ENCODE data around the gene DZIP1L.
A peak's percentile ranks its signal among the peaks of the same experiment; 100 is the strongest.

The DZIP1L gene

DNA sequence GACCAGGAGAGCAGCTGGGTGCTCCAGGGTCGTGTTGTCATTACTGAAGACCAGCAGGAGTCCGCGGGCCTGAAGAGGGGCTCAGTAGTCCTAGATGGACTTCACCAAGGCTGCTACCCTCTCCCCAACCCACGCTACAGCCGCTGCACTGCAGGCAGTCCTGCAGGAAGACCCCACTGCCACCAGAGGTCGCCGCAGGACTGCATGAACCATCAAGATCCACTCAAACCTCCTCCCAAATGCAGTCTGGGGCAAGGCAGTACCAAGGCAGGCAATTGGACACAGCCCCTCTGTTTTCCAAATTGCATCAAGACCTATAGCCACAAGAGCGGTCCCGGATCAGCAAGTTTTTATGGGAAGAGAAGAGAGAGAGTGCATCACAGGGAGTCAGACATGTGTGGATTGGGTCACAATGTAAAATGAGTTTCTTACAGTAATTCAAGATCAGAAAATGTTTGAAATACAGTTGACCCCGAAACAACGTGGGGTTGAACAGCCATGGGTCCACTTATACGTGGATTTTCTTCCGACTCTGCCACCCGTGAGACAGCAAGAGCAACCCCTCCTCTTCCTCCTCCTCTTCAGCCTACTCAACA, 46.7 kb downstream of the DZIP1L start:
- no peak overlapping the region for H3K27ac ChIP-seq (ENCODE audit: low read length)
- no peaks in the 10 kb centered on the region for H3K27me3 ChIP-seq (ENCODE audit: control insufficient read depth, insufficient read depth, low read length)
- peak; percentile 64 for DNase-seq (ENCODE audit: low read depth, low spot score)
- H3K4me1 ChIP-seq (ENCODE audit: control insufficient read depth, insufficient read depth, low read length), result no peaks in the 10 kb centered on the region
- H3K9me3 ChIP-seq (ENCODE audit: control insufficient read depth, insufficient read depth, low read length), result no peaks in the 10 kb centered on the region
- peaks cover 2% of the 10 kb centered on the region; the same call in 1 of the 2 replicates for H3K36me3 ChIP-seq (ENCODE audit: control insufficient read depth, insufficient read depth, low read length)
- no CpG with 5 or more reads among the region's 14 CpGs for WGBS (ENCODE audit: insufficient coverage, insufficient read length)
- H3K4me3 ChIP-seq (ENCODE audit: low read length), result no peak overlapping the region

DNA sequence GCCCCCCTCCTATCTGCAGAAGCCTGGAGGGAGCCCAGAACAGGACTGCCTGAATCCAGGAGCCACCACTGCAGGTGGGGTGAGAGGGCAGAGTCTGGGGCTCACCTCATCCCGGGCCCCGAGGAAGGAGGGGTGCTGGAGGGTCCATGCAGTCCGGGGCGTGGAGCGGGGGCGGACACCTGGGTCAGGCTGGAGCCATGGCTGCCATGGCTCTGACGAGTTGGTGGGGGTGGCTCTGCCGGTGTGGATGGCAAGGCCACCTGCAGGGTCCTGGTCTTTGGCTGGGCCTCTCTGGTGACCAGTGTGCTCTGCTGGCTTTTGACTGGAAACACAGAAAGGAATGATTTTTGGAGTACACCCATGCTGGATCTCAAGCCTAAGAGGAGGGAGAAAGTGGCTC, 47.4 kb downstream of the DZIP1L start:
- no peak for DNase-seq (ENCODE audit: low read depth, low spot score)
- Histone ChIP-seq H3K4me3 (ENCODE audit: low read length) (no peak overlapping the region), H3K36me3 (ENCODE audit: control insufficient read depth, insufficient read depth, low read length) (peaks cover 3% of the 10 kb centered on the region; the same call in 1 of the 2 replicates), H3K4me1 (ENCODE audit: control insufficient read depth, insufficient read depth, low read length) (no peaks in the 10 kb centered on the region), H3K27ac (ENCODE audit: low read length) (no peak overlapping the region), H3K9me3 (ENCODE audit: control insufficient read depth, insufficient read depth, low read length) (no peaks in the 10 kb centered on the region), H3K27me3 (ENCODE audit: control insufficient read depth, insufficient read depth, low read length) (no peaks in the 10 kb centered on the region)
- WGBS (ENCODE audit: insufficient coverage, insufficient read length), result no CpG with 5 or more reads among the region's 8 CpGs

DNA sequence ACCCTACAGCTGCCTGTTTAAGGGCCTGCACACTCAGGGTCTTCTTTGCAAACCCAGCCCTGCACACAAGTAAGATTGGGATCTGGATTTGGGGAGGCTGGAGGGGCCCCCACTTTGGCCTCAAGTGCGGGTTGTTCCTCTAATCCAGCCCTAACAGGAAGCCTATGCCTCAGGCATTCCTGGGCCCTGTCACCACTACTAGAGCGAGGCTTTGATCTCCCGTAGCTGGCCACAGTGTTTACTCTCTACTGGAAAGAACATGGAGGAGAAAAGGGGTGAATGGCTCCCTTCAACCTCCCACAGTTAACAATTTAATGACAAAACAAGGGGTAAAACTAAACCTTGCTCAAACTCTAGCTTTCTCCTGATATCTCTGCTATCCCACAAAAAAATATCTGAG, 48.4 kb downstream of the DZIP1L start:
- no peaks in the 10 kb centered on the region for H3K9me3 ChIP-seq (ENCODE audit: control insufficient read depth, insufficient read depth, low read length)
- peaks cover 4% of the 10 kb centered on the region; the same call in 1 of the 2 replicates for H3K36me3 ChIP-seq (ENCODE audit: control insufficient read depth, insufficient read depth, low read length)
- no peaks in the 10 kb centered on the region for H3K27me3 ChIP-seq (ENCODE audit: control insufficient read depth, insufficient read depth, low read length)
- DNase-seq (ENCODE audit: low read depth, low spot score), result no peak
- no peaks in the 10 kb centered on the region for H3K4me1 ChIP-seq (ENCODE audit: control insufficient read depth, insufficient read depth, low read length)
- H3K4me3 ChIP-seq (ENCODE audit: low read length), result no peak overlapping the region
- H3K27ac ChIP-seq (ENCODE audit: low read length), result no peak overlapping the region
- no CpG with 5 or more reads among the region's 3 CpGs for WGBS (ENCODE audit: insufficient coverage, insufficient read length)

DNA sequence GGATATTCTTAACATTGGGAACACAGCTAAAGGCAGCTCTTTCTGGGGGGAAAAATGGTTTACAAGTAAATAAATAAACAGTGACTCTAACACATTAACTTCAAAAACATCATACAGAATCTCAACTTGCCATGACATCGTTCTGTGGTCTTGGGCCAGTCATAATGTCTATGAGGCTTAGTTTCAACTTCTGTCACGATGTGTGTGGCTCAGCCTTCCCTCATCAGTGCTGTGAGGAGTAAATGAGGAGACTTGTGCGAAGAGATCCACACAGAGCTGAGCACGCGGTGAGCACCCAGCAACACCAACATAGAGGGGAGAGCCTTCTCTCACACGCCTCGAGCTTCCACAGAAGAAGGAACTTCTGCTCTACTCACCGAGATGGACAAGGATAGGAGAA, 49.0 kb downstream of the DZIP1L start:
- no peaks in the 10 kb centered on the region for H3K4me1 ChIP-seq (ENCODE audit: control insufficient read depth, insufficient read depth, low read length)
- WGBS (ENCODE audit: insufficient coverage, insufficient read length), result no CpG with 5 or more reads among the region's 8 CpGs
- H3K36me3 ChIP-seq (ENCODE audit: control insufficient read depth, insufficient read depth, low read length), result peaks cover 4% of the 10 kb centered on the region; the same call in 1 of the 2 replicates

GRCh38 chr3:138065949-138066348, 49.5 kb downstream of the DZIP1L start:
- H3K36me3 ChIP-seq (ENCODE audit: control insufficient read depth, insufficient read depth, low read length), result peaks cover 4% of the 10 kb centered on the region; the same call in 1 of the 2 replicates
- no peaks in the 10 kb centered on the region for H3K9me3 ChIP-seq (ENCODE audit: control insufficient read depth, insufficient read depth, low read length)
- WGBS (ENCODE audit: insufficient coverage, insufficient read length), result no CpG with 5 or more reads among the region's 2 CpGs

More for the DNA sequence above, 49.0 kb downstream of the DZIP1L start:
- Histone ChIP-seq H3K4me3 (ENCODE audit: low read length) (no peak overlapping the region), H3K9me3 (ENCODE audit: control insufficient read depth, insufficient read depth, low read length) (no peaks in the 10 kb centered on the region), H3K27me3 (ENCODE audit: control insufficient read depth, insufficient read depth, low read length) (no peaks in the 10 kb centered on the region), H3K27ac (ENCODE audit: low read length) (no peak overlapping the region)
- DNase-seq (ENCODE audit: low read depth, low spot score), result no peak

GRCh38 chr3:138063416-138063815, 52.0 kb downstream of the DZIP1L start:
- Histone ChIP-seq H3K27me3 (ENCODE audit: control insufficient read depth, insufficient read depth, low read length) (no peaks in the 10 kb centered on the region), H3K36me3 (ENCODE audit: control insufficient read depth, insufficient read depth, low read length) (0 out of 2 replicates have a peak, but pooled peaks cover 4% of the 10 kb centered on the region), H3K27ac (ENCODE audit: low read length) (no peak overlapping the region), H3K4me3 (ENCODE audit: low read length) (no peak overlapping the region), H3K4me1 (ENCODE audit: control insufficient read depth, insufficient read depth, low read length) (no peaks in the 10 kb centered on the region), H3K9me3 (ENCODE audit: control insufficient read depth, insufficient read depth, low read length) (no peaks in the 10 kb centered on the region)
- no CpG with 5 or more reads among the region's 4 CpGs for WGBS (ENCODE audit: insufficient coverage, insufficient read length)
- no peak for DNase-seq (ENCODE audit: low read depth, low spot score)

More at GRCh38 chr3:138065949-138066348, 49.5 kb downstream of the DZIP1L start:
- no peak overlapping the region for H3K27ac ChIP-seq (ENCODE audit: low read length)
- H3K27me3 ChIP-seq (ENCODE audit: control insufficient read depth, insufficient read depth, low read length), result no peaks in the 10 kb centered on the region
- no peaks in the 10 kb centered on the region for H3K4me1 ChIP-seq (ENCODE audit: control insufficient read depth, insufficient read depth, low read length)
- no peak overlapping the region for H3K4me3 ChIP-seq (ENCODE audit: low read length)
- DNase-seq (ENCODE audit: low read depth, low spot score), result no peak

DNA sequence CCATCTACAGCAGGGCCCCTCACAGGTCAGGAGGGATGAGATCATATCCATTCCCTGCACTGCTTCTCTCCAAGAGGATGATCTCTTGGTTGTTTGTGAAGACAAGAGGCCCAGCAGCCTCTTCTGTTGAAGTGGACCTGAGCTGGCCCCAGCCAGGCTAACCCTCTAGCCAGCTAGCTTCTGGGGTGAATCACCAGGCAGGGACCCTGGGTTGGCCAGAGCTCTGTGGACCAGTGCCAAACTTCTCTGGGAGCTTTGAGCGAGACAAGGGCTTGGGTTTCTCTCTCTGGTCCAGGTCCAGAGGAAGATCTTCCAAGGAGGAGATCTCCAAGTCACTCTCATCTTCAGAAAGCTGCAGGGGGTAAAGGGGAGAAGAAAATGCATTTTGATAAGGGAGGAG, 52.8 kb downstream of the DZIP1L start:
- no peak overlapping the region for H3K4me3 ChIP-seq (ENCODE audit: low read length)
- H3K27ac ChIP-seq (ENCODE audit: low read length), result no peak overlapping the region
- no CpG with 5 or more reads among the region's 1 CpG for WGBS (ENCODE audit: insufficient coverage, insufficient read length)
- no peaks in the 10 kb centered on the region for H3K4me1 ChIP-seq (ENCODE audit: control insufficient read depth, insufficient read depth, low read length)
- no peaks in the 10 kb centered on the region for H3K27me3 ChIP-seq (ENCODE audit: control insufficient read depth, insufficient read depth, low read length)
- 0 out of 2 replicates have a peak, but pooled peaks cover 4% of the 10 kb centered on the region for H3K36me3 ChIP-seq (ENCODE audit: control insufficient read depth, insufficient read depth, low read length)
- no peaks in the 10 kb centered on the region for H3K9me3 ChIP-seq (ENCODE audit: control insufficient read depth, insufficient read depth, low read length)
- no peak for DNase-seq (ENCODE audit: low read depth, low spot score)

DNA sequence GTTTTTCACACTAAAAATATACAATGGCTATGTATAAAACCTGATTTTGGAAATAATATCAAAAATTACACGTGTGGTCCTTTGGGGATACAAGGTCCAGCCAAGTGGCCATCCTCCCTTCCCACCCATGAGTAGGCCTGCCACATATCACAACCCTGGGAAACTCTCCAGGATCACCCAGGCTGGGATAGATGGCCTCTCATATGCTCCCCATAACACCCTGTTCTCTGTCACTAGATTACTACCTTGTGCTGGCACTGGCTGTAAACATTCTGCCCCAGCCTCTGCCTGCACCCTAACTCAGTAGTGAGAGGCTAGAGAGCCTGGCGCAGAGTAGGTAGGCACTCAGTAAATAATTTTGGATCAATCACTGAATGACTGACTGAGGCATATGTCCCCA, 53.4 kb downstream of the DZIP1L start:
- Histone ChIP-seq H3K27me3 (ENCODE audit: control insufficient read depth, insufficient read depth, low read length) (no peaks in the 10 kb centered on the region), H3K36me3 (ENCODE audit: control insufficient read depth, insufficient read depth, low read length) (0 out of 2 replicates have a peak, but pooled peaks cover 2% of the 10 kb centered on the region), H3K27ac (ENCODE audit: low read length) (no peak overlapping the region), H3K9me3 (ENCODE audit: control insufficient read depth, insufficient read depth, low read length) (no peaks in the 10 kb centered on the region), H3K4me1 (ENCODE audit: control insufficient read depth, insufficient read depth, low read length) (no peaks in the 10 kb centered on the region), H3K4me3 (ENCODE audit: low read length) (no peak overlapping the region)
- no peak for DNase-seq (ENCODE audit: low read depth, low spot score)
- WGBS (ENCODE audit: insufficient coverage, insufficient read length), result no CpG with 5 or more reads among the region's 2 CpGs

- no peaks in the 10 kb centered on the region for H3K9me3 ChIP-seq (ENCODE audit: control insufficient read depth, insufficient read depth, low read length)
- DNase-seq (ENCODE audit: low read depth, low spot score), result no peak
- H3K4me3 ChIP-seq (ENCODE audit: low read length), result no peak overlapping the region
- no peaks in the 10 kb centered on the region for H3K27me3 ChIP-seq (ENCODE audit: control insufficient read depth, insufficient read depth, low read length)
- no CpG with 5 or more reads among the region's 2 CpGs for WGBS (ENCODE audit: insufficient coverage, insufficient read length)
- no peaks in the 10 kb centered on the region for H3K4me1 ChIP-seq (ENCODE audit: control insufficient read depth, insufficient read depth, low read length)
- H3K27ac ChIP-seq (ENCODE audit: low read length), result no peak overlapping the region
- H3K36me3 ChIP-seq (ENCODE audit: control insufficient read depth, insufficient read depth, low read length), result 0 out of 2 replicates have a peak, but pooled peaks cover 2% of the 10 kb centered on the region
Measured at GRCh38 chr3:138060792-138061191, 54.6 kb downstream of the DZIP1L start.

GRCh38 chr3:138059261-138059660, 56.1 kb downstream of the DZIP1L start:
- Histone ChIP-seq H3K4me1 (ENCODE audit: control insufficient read depth, insufficient read depth, low read length) (no peaks in the 10 kb centered on the region), H3K9me3 (ENCODE audit: control insufficient read depth, insufficient read depth, low read length) (no peaks in the 10 kb centered on the region)
- DNase-seq (ENCODE audit: low read depth, low spot score), result no peak

DNA sequence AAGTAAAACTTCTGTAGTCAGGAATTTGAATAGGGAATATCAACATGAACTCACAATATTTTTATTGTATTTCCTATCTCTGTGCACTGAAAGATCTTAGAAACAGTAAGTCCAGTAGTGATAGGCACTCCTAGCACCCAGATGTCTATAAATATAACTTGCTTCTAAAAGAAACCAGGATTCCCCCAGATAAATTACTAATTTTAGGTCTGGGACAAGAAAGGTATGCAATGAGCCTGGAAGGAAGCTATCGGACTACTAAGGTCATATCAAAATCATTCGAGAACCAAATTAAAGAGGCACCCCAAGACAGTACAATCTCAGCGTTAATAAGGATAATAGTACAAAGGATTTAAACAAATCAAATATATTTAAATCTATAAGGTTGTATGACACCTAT, 58.0 kb downstream of the DZIP1L start:
- Histone ChIP-seq H3K36me3 (ENCODE audit: control insufficient read depth, insufficient read depth, low read length) (no peaks in the 10 kb centered on the region), H3K4me1 (ENCODE audit: control insufficient read depth, insufficient read depth, low read length) (no peaks in the 10 kb centered on the region), H3K9me3 (ENCODE audit: control insufficient read depth, insufficient read depth, low read length) (no peaks in the 10 kb centered on the region), H3K27ac (ENCODE audit: low read length) (no peak overlapping the region), H3K27me3 (ENCODE audit: control insufficient read depth, insufficient read depth, low read length) (no peaks in the 10 kb centered on the region), H3K4me3 (ENCODE audit: low read length) (no peak overlapping the region)
- no peak for DNase-seq (ENCODE audit: low read depth, low spot score)
- no CpG with 5 or more reads among the region's 3 CpGs for WGBS (ENCODE audit: insufficient coverage, insufficient read length)

More at GRCh38 chr3:138059261-138059660, 56.1 kb downstream of the DZIP1L start:
- 0 out of 2 replicates have a peak, but pooled peaks cover 2% of the 10 kb centered on the region for H3K36me3 ChIP-seq (ENCODE audit: control insufficient read depth, insufficient read depth, low read length)
- H3K27me3 ChIP-seq (ENCODE audit: control insufficient read depth, insufficient read depth, low read length), result no peaks in the 10 kb centered on the region
- H3K4me3 ChIP-seq (ENCODE audit: low read length), result no peak overlapping the region
- H3K27ac ChIP-seq (ENCODE audit: low read length), result no peak overlapping the region
